Activated CD4-positive, alpha-beta T cell treated with anti-CD3 and anti-CD28 coated beads for 1 hour (primary cell): ENCODE results near the gene NCCRP1.

Source experiments
- DNase-seq: peaks from one replicate; pipeline ENCODE4 v3.0.0-alpha.2; 2020

The NCCRP1 gene

GRCh38 chr19:39196860-39197562 lies at the start of gene NCCRP1:
NCCRP1 (plus strand) TSS chr19:39196964; CDS start chr19:39196983, 19 bp downstream.
- no peak for DNase-seq

- no peak for DNase-seq
Observed at GRCh38 chr19:39147480-39147879, 49.3 kb upstream of the NCCRP1 start.

GRCh38 chr19:39148939-39149529 lies 47.7 kb upstream of the NCCRP1 start:
- DNase-seq, result no peak

- no peak for DNase-seq
Observed at GRCh38 chr19:39150235-39150634, 46.5 kb upstream of the NCCRP1 start.

GRCh38 chr19:39150807-39151600 lies 45.8 kb upstream of the NCCRP1 start:
- DNase-seq, result no peak

- DNase-seq, result no peak
Observed at GRCh38 chr19:39152066-39152465, 44.7 kb upstream of the NCCRP1 start.

- no peak for DNase-seq
Observed at GRCh38 chr19:39154100-39154628, 42.6 kb upstream of the NCCRP1 start.

- no peak for DNase-seq
Observed at GRCh38 chr19:39154629-39155100, 42.1 kb upstream of the NCCRP1 start.

- no peak for DNase-seq
Observed at GRCh38 chr19:39155114-39155700, 41.6 kb upstream of the NCCRP1 start.

- no peak for DNase-seq
Observed at GRCh38 chr19:39155741-39156140, 41.0 kb upstream of the NCCRP1 start.

GRCh38 chr19:39156326-39157230 lies 40.2 kb upstream of the NCCRP1 start:
- DNase-seq, result no peak

- DNase-seq, result no peak
Observed at GRCh38 chr19:39157275-39157996, 39.3 kb upstream of the NCCRP1 start.

- DNase-seq, result no peak
Observed at GRCh38 chr19:39157997-39158389, 38.8 kb upstream of the NCCRP1 start.

GRCh38 chr19:39158646-39159260 lies 38.0 kb upstream of the NCCRP1 start:
- no peak for DNase-seq

GRCh38 chr19:39160523-39160861 lies 36.3 kb upstream of the NCCRP1 start:
- no peak for DNase-seq

GRCh38 chr19:39160889-39161672 lies 35.7 kb upstream of the NCCRP1 start:
- DNase-seq, result no peak

GRCh38 chr19:39162441-39163043 lies 34.2 kb upstream of the NCCRP1 start:
- DNase-seq, result no peak

- DNase-seq, result no peak
Observed at GRCh38 chr19:39163621-39164020, 33.1 kb upstream of the NCCRP1 start.

GRCh38 chr19:39164289-39164688 lies 32.5 kb upstream of the NCCRP1 start:
- no peak for DNase-seq

GRCh38 chr19:39165857-39166256 lies 30.9 kb upstream of the NCCRP1 start:
- DNase-seq, result no peak
